Head of caudate nucleus (tissue), 42 donors: Measurements from ENCODE around the gene PDIA6.

Experiments
- DNase-seq, 42 donors: peaks; one replicate each; pipeline versions ENCODE4 v3.0.0 to v3.0.0-alpha.2; 2020 to 2021; ENCODE audit warnings: mixed read lengths in 7 of 42
- intact Hi-C: fragments of 100-400 bp; cut with DNase I; formaldehyde crosslinking; loops from one replicate; pipeline ENCODE4 v1.15.0; 2022

PDIA6 gene

GRCh38 chr2:10757814-10758286 lies 54.7 kb downstream of the PDIA6 start:
- intact Hi-C loops = no loop called here
- DNase-seq = no peak

GRCh38 chr2:10755621-10756020 lies 57.0 kb downstream of the PDIA6 start:
- intact Hi-C loops = no loop called here
- DNase-seq = no peak

GRCh38 chr2:10753876-10754275 lies 58.7 kb downstream of the PDIA6 start:
- DNase-seq = no peak
- intact Hi-C loops = no loop called here

- intact Hi-C loops = no loop called here
- no peak for DNase-seq
These were observed 59.4 kb downstream of the PDIA6 start for GRCh38 chr2:10753156-10753555.

- intact Hi-C loops = no loop called here
- DNase-seq = no peak
These were observed 60.3 kb downstream of the PDIA6 start for GRCh38 chr2:10752236-10752635.

- intact Hi-C loops = no loop called here
- DNase-seq = no peak
These were observed 62.0 kb downstream of the PDIA6 start for GRCh38 chr2:10750610-10751009.

GRCh38 chr2:10742666-10743065 lies 69.9 kb downstream of the PDIA6 start:
- intact Hi-C loops = no loop called here
- DNase-seq = no peak

- no peak for DNase-seq
- intact Hi-C loops = no loop called here
These were observed 71.4 kb downstream of the PDIA6 start for GRCh38 chr2:10741139-10741538.

- intact Hi-C loops = no loop called here
- DNase-seq = no peak
These were observed 72.4 kb downstream of the PDIA6 start for GRCh38 chr2:10740226-10740625.

- intact Hi-C loops = no loop called here
- DNase-seq = no peak
These were observed 74.4 kb downstream of the PDIA6 start for GRCh38 chr2:10738192-10738591.

- intact Hi-C loops = no loop called here
- no peak for DNase-seq
These were observed 78.6 kb downstream of the PDIA6 start for GRCh38 chr2:10733980-10734379.

- DNase-seq = no peak
- intact Hi-C loops = no loop called here
These were observed 79.0 kb downstream of the PDIA6 start for GRCh38 chr2:10733566-10733925.
